SK-N-SH treated with all-trans-retinoic acid at 6 μM for 48 hours (cell line): Measurements from ENCODE around the gene C2orf15.

Source experiments
- ARNTL ChIP-seq: fragments of 450-650 bp; formaldehyde crosslinking; IDR thresholded peaks from 2 replicates; pipeline ENCODE4 v1.5.0; 2020; ENCODE audit warnings: low read depth, mild to moderate bottlenecking, moderate library complexity, borderline replicate concordance
- CREB5 ChIP-seq: fragments of 250-450 bp; sonication (Bioruptor Pico); IDR thresholded peaks from 2 replicates; pipeline ENCODE4 v1.5.1; 2020; ENCODE audit warnings: low read depth, mild to moderate bottlenecking, moderate library complexity
- CSDC2 ChIP-seq: fragments of 250-450 bp; sonication (Bioruptor Pico); IDR thresholded peaks from 2 replicates; pipeline ENCODE4 v1.5.0; 2020; ENCODE audit warnings: mild to moderate bottlenecking, moderate library complexity
- ESRRG ChIP-seq: fragments of 250-450 bp; sonication (Bioruptor Pico); IDR thresholded peaks from 2 replicates; pipeline ENCODE4 v1.6.1; 2021; ENCODE audit warnings: mild to moderate bottlenecking
- GLIS3 ChIP-seq: fragments of 250-450 bp; sonication (Bioruptor Pico); IDR thresholded peaks from 2 replicates; pipeline ENCODE4 v1.5.0; 2020; ENCODE audit warnings: mild to moderate bottlenecking, moderate library complexity
- ISL1 ChIP-seq: fragments of 250-450 bp; sonication (Bioruptor Pico); IDR thresholded peaks from 2 replicates; pipeline ENCODE4 v2.1.2; 2022; ENCODE audit warnings: mild to moderate bottlenecking, moderate library complexity
- PATZ1 ChIP-seq: fragments of 250-450 bp; sonication (Bioruptor Pico); IDR thresholded peaks from 2 replicates; pipeline ENCODE4 v1.8.0; 2020; ENCODE audit warnings: mild to moderate bottlenecking, moderate library complexity, borderline replicate concordance
- RARB ChIP-seq: fragments of 250-450 bp; sonication (Bioruptor Pico); IDR thresholded peaks from 2 replicates; pipeline ENCODE4 v1.8.0; 2021; ENCODE audit warnings: mild to moderate bottlenecking, moderate library complexity
- SNAI2 ChIP-seq: fragments of 250-450 bp; sonication (Bioruptor Pico); IDR thresholded peaks from 2 replicates; pipeline ENCODE4 v1.5.0; 2020; ENCODE audit warnings: mild to moderate bottlenecking, moderate library complexity
- TCF4 ChIP-seq: fragments of 250-450 bp; sonication (Bioruptor Pico); IDR thresholded peaks from 2 replicates; pipeline ENCODE4 v1.8.0; 2021; ENCODE audit warnings: mild to moderate bottlenecking, moderate library complexity, borderline replicate concordance
- TSHZ2 ChIP-seq: fragments of 250-450 bp; sonication (Bioruptor Pico); IDR thresholded peaks from 2 replicates; pipeline ENCODE4 v1.5.0; 2020; ENCODE audit warnings: mild to moderate bottlenecking, moderate library complexity
- ZFP3 ChIP-seq: fragments of 250-450 bp; sonication (Bioruptor Pico); IDR thresholded peaks from 2 replicates; pipeline ENCODE4 v1.5.0; 2020; ENCODE audit warnings: mild to moderate bottlenecking, moderate library complexity
- ZFP30 ChIP-seq: fragments of 450-650 bp; formaldehyde crosslinking; IDR thresholded peaks from 2 replicates; pipeline ENCODE4 v1.5.0; 2022; ENCODE audit warnings: mild to moderate bottlenecking, moderate library complexity
- ZNF70 ChIP-seq: fragments of 450-650 bp; formaldehyde crosslinking; IDR thresholded peaks from 2 replicates; pipeline ENCODE4 v1.5.0; 2020; ENCODE audit warnings: mild to moderate bottlenecking, moderate library complexity

GRCh38 chr2:99152199-99152895 lies 10.8 kb downstream of the C2orf15 start:
- no peak for TF ChIP-seq RARB (CRISPR knock-in tag)
- TF ChIP-seq TCF4 (CRISPR knock-in tag): no peak
- no peak for TF ChIP-seq ISL1
- TF ChIP-seq CSDC2 (CRISPR knock-in tag): no peak
- TF ChIP-seq TSHZ2 (CRISPR knock-in tag): no peak
- no peak for TF ChIP-seq ZFP3 (CRISPR knock-in tag)
- no peak for TF ChIP-seq ZNF70 (CRISPR knock-in tag)
- no peak for TF ChIP-seq SNAI2 (CRISPR knock-in tag)
- TF ChIP-seq ZFP30 (CRISPR knock-in tag): no peak
- no peak for TF ChIP-seq GLIS3 (CRISPR knock-in tag)
- TF ChIP-seq CREB5 (CRISPR knock-in tag): no peak
- no peak for TF ChIP-seq PATZ1 (CRISPR knock-in tag)
- TF ChIP-seq ARNTL (CRISPR knock-in tag): no peak
- TF ChIP-seq ESRRG: no peak
